IMR-90 (cell line): ENCODE results near the gene GDPD3. TPM values are rescaled to one million over a fixed set of nuclear protein-coding genes. Genes with fewer than 3 reads are reported as not detected.
A peak's percentile ranks its signal among the peaks of the same experiment; 100 is the strongest.

ENCODE experiments used
- ATAC-seq: fragments of 200-7000 bp; cut with Tn5 transposase; 2 replicates; pipeline ENCODE4 v1.9.1; 2020; ENCODE audit warnings: low read depth, mild to moderate bottlenecking, moderate library complexity
- BruUV-seq: library from RNA; stranded (reverse); fragments of 400-500 nt; replicated peaks from 2 replicates; lab custom pipeline; 2021; lab: Mats Ljungman, UMichigan
- CTCF ChIA-PET: fragments of 300-600 bp; formaldehyde crosslinking; extraction: SDS; loops from one replicate; lab custom pipeline; 2021; ENCODE audit warnings: antibody characterized with exemption; lab: Yijun Ruan, JAX
- POLR2A ChIA-PET: fragments of 300-600 bp; sonication (Branson Sonifier 250); formaldehyde crosslinking; loops from one replicate; lab custom pipeline; 2022; ENCODE audit warnings: antibody characterized with exemption; ENCODE audit not compliant: unreplicated experiment; lab: Charles Lee
- DNase-seq: peaks from one replicate; pipeline ENCODE4 v3.0.0; 2013
- H2AFZ ChIP-seq: replicated peaks from 2 replicates; pipeline ENCODE3; 2013; ENCODE audit warnings: low read length, mild to moderate bottlenecking; ENCODE audit not compliant: poor library complexity
- H2AK5ac ChIP-seq: 2 replicates; pipeline ENCODE4 v1.6.1; 2013; ENCODE audit warnings: low read depth, low read length, inconsistent platforms
- H2AK9ac ChIP-seq: replicated peaks from 2 replicates; pipeline ENCODE3; 2013; ENCODE audit warnings: mild to moderate bottlenecking, low read depth, low read length, moderate library complexity; ENCODE audit not compliant: poor library complexity
- H2BK120ac ChIP-seq: 2 replicates; pipeline ENCODE4 v1.6.1; 2013; ENCODE audit warnings: low read depth, low read length, inconsistent platforms
- H2BK15ac ChIP-seq: 3 replicates; pipeline ENCODE4 v1.6.1; 2013; ENCODE audit warnings: low read depth, low read length, inconsistent platforms
- H2BK20ac ChIP-seq: 2 replicates; pipeline ENCODE4 v1.6.1; 2013; ENCODE audit warnings: low read depth, mild to moderate bottlenecking, inconsistent platforms, low read length, moderate library complexity
- H2BK5ac ChIP-seq: 2 replicates; pipeline ENCODE4 v1.6.1; 2013; ENCODE audit warnings: mild to moderate bottlenecking, low read depth, low read length, inconsistent platforms; ENCODE audit not compliant: poor library complexity, severe bottlenecking
- H3K14ac ChIP-seq: replicated peaks from 2 replicates; pipeline ENCODE4 v1.6.1; 2013; ENCODE audit warnings: low read depth, low read length, inconsistent platforms
- H3K18ac ChIP-seq: 2 replicates; pipeline ENCODE4 v1.6.1; 2013; ENCODE audit warnings: low read depth, low read length, control low read depth
- H3K23ac ChIP-seq: 2 replicates; pipeline ENCODE4 v1.6.1; 2013; ENCODE audit warnings: low read depth, low read length, inconsistent platforms
- H3K27ac ChIP-seq: 2 replicates; pipeline ENCODE4 v1.5.1; 2013; ENCODE audit warnings: mild to moderate bottlenecking, control low read depth, low read length; ENCODE audit not compliant: insufficient read depth
- H3K27me3 ChIP-seq: 2 replicates; pipeline ENCODE4 v1.6.1; 2013; ENCODE audit warnings: low read length; ENCODE audit not compliant: control insufficient read depth, insufficient read depth
- H3K36me3 ChIP-seq: 2 replicates; pipeline ENCODE4 v1.6.1; 2013; ENCODE audit warnings: low read length, mixed read lengths; ENCODE audit not compliant: control insufficient read depth, insufficient read depth
- H3K4ac ChIP-seq: 2 replicates; pipeline ENCODE4 v1.6.1; 2013; ENCODE audit warnings: low read depth, low read length, inconsistent platforms
- H3K4me1 ChIP-seq: 2 replicates; pipeline ENCODE4 v1.6.1; 2013; ENCODE audit warnings: low read length, mixed read lengths; ENCODE audit not compliant: control insufficient read depth, insufficient read depth
- H3K4me2 ChIP-seq: 2 replicates; pipeline ENCODE4 v1.6.1; 2013; ENCODE audit warnings: low read depth, mild to moderate bottlenecking, control low read depth, low read length, moderate library complexity
- H3K4me3 ChIP-seq: 2 replicates; pipeline ENCODE4 v1.5.1; 2013; ENCODE audit warnings: low read depth, mild to moderate bottlenecking, control low read depth, low read length, moderate library complexity; ENCODE audit not compliant: insufficient read depth
- H3K56ac ChIP-seq: 2 replicates; pipeline ENCODE4 v1.6.1; 2013; ENCODE audit warnings: low read length, inconsistent platforms; ENCODE audit not compliant: insufficient read depth; ENCODE audit errors: extremely low read depth
- H3K79me1 ChIP-seq, 2 experiments: 2 replicates each; pipeline ENCODE4 v1.6.1; 2013; ENCODE audit warnings: low read length in 2 of 2, inconsistent platforms in 1 of 2, low read depth in 1 of 2
- H3K9ac ChIP-seq: 2 replicates; pipeline ENCODE4 v1.6.1; 2013; ENCODE audit warnings: low read depth, low read length, control low read depth
- H3K9me1 ChIP-seq: 2 replicates; pipeline ENCODE4 v1.6.1; 2013; ENCODE audit warnings: low read length, inconsistent platforms; ENCODE audit not compliant: insufficient read depth
- H3K9me3 ChIP-seq: 2 replicates; pipeline ENCODE4 v1.6.1; 2013; ENCODE audit warnings: low read length; ENCODE audit not compliant: control insufficient read depth, insufficient read depth
- H4K20me1 ChIP-seq: 2 replicates; pipeline ENCODE4 v1.6.1; 2013; ENCODE audit warnings: low read length, inconsistent platforms; ENCODE audit not compliant: insufficient read depth
- H4K5ac ChIP-seq: 2 replicates; pipeline ENCODE4 v1.6.1; 2013; ENCODE audit warnings: mild to moderate bottlenecking, low read depth, low read length, control low read depth
- H4K8ac ChIP-seq, 2 experiments: 2 replicates each; pipeline ENCODE4 v1.6.1; 2013; ENCODE audit warnings: low read depth in 2 of 2, low read length in 2 of 2, control low read depth in 1 of 2, inconsistent platforms in 1 of 2
- H4K91ac ChIP-seq: 2 replicates; pipeline ENCODE4 v1.6.1; 2013; ENCODE audit warnings: low read depth, low read length, inconsistent platforms; ENCODE audit not compliant: insufficient read depth
- ELK1 ChIP-seq: fragments of 150-350 bp; IDR thresholded peaks from 2 replicates; pipeline ENCODE4 v1.6.1; 2016; ENCODE audit warnings: low read depth, mild to moderate bottlenecking, low read length, moderate library complexity, borderline replicate concordance
- MAZ ChIP-seq: IDR thresholded peaks from 2 replicates; pipeline ENCODE4 v1.6.1; 2012; ENCODE audit warnings: low read depth, mild to moderate bottlenecking, low read length, improper control_type of control experiment, moderate library complexity, borderline replicate concordance
- MXI1 ChIP-seq: IDR thresholded peaks from 2 replicates; pipeline ENCODE4 v1.6.1; 2012; ENCODE audit warnings: low read depth, mild to moderate bottlenecking, low read length, moderate library complexity, borderline replicate concordance
- SMC3 ChIP-seq: fragments of 150-350 bp; IDR thresholded peaks from 2 replicates; pipeline ENCODE4 v1.6.1; 2016; ENCODE audit warnings: low read depth, mild to moderate bottlenecking, antibody characterized with exemption, low read length, moderate library complexity
- USF2 ChIP-seq: fragments of 150-350 bp; IDR thresholded peaks from 2 replicates; pipeline ENCODE4 v1.6.1; 2017; ENCODE audit warnings: mild to moderate bottlenecking, antibody characterized with exemption, low read length, low read depth
- WGBS, 2 experiments: methylation state at CpG; one replicate each; pipeline versions ENCODE4 v1.1.5 to v1.1.7; 2013; ENCODE audit warnings: missing lambda C conversion rate in 2 of 2; ENCODE audit not compliant: insufficient read length in 1 of 2; ENCODE audit errors: extremely low coverage in 2 of 2; 5-methylcytosine and 5-hydroxymethylcytosine counted together
- dilution Hi-C: fragments of 300-500 bp; cut with HindIII; formaldehyde crosslinking; loops from one replicate; pipeline ENCODE4 v1.14.3; 2018; ENCODE audit warnings: low sequenced_read_pairs; ENCODE audit not compliant: unreplicated experiment
- in situ Hi-C: fragments of 300-500 bp; cut with MboI; formaldehyde crosslinking; loops from 3 replicates; pipeline ENCODE4 v1.14.3; 2019; ENCODE audit warnings: low sequenced_read_pairs, inconsistent platforms, mixed read lengths
- intact Hi-C: fragments of 100-400 bp; cut with micrococcal nuclease; formaldehyde crosslinking; loops from 2 replicates; pipeline ENCODE4 v1.10.0; 2022
- polyA plus RNA-seq, 3 experiments: library from polyadenylated mRNA; depleted of rRNA; stranded (reverse); fragments of >200 nt; gene quantifications; 2 replicates each; pipeline ENCODE4 v1.2.3, GENCODE V29; 2012; ENCODE audit warnings: low replicate concordance in 1 of 3
- total RNA-seq: library from RNA; depleted of rRNA; stranded (reverse); fragments of >200 nt; gene quantifications from 2 replicates; pipeline ENCODE4 v1.2.3, GENCODE V29; 2012

The GDPD3 gene
- total and polyA plus RNA-seq, 2 of the 4 experiments (the other 2 are of a cell fraction), result under 0.01 to 19.5 TPM

GRCh38 chr16:30096105-30096861 is 17.1 kb downstream of the GDPD3 start, which contains the start of gene YPEL3:
Gene YPEL3 (minus strand): TSS chr16:30096213. CDS start chr16:30095482, 731 bp downstream.
- 26% methylated on average over 37 of the region's 77 CpGs; no CpG with 5 or more reads in 1 of the 2 experiments for WGBS, 2 experiments
- POLR2A ChIA-PET, result no interaction called here
- no peak for TF ChIP-seq ELK1
- no peak for TF ChIP-seq SMC3
- TF ChIP-seq MXI1, result peak; percentile 22; the same call in 1 of the 2 replicates
- TF ChIP-seq MAZ, result peak; percentile 67
- TF ChIP-seq USF2, result peak; percentile 22; the same call in 1 of the 2 replicates
- Histone ChIP-seq H4K91ac (peak within 1 kb of the TSS; percentile 95), H2BK20ac (peak within 1 kb of the TSS; percentile 20; the same call in 1 of the 2 replicates), H3K4ac (peak within 1 kb of the TSS; percentile 77), H3K9me3 (peaks cover 11% of the 10 kb centered on the region), H3K9me1 (no peaks in the 10 kb centered on the region), H2BK120ac (peak within 1 kb of the TSS; percentile 61), H3K4me1 (peaks cover 13% of the 10 kb centered on the region), H3K4me2 (peak within 1 kb of the TSS; percentile 96), H3K79me1 (peaks cover 0 to 18% of the 10 kb centered on the region in 2 experiments; a peak in 2 of 4 replicates), H2AFZ (peak within 1 kb of the TSS; percentile 98), H3K23ac (peak within 1 kb of the TSS; percentile 38; the same call in 1 of the 2 replicates), H4K5ac (peak within 1 kb of the TSS; percentile 99), H2AK5ac (peak within 1 kb of the TSS; percentile 86), H3K18ac (peak within 1 kb of the TSS; percentile 73), H2BK15ac (peak within 1 kb of the TSS; percentile 76; the same call in 1 of the 3 replicates), H3K27ac (peak within 1 kb of the TSS; percentile 91), H3K9ac (peak within 1 kb of the TSS; percentile 85), H3K36me3 (peaks cover 6% of the 10 kb centered on the region), H3K56ac (peak within 1 kb of the TSS; percentile 66; the same call in 1 of the 2 replicates), H3K27me3 (no peaks in the 10 kb centered on the region), H4K8ac (peak within 1 kb of the TSS; percentile 96 to 100), H2BK5ac (peak within 1 kb of the TSS; percentile 76), H3K4me3 (peak within 1 kb of the TSS; percentile 54), H2AK9ac (peak within 1 kb of the TSS; percentile 98), H3K14ac (peak within 1 kb of the TSS; percentile 50), H4K20me1 (no peaks in the 10 kb centered on the region)
- intact Hi-C loops (loop anchor here (10.0 kb wide), 1 partner anchor 309 kb away; the partner anchor contains the start of gene ZNF771), dilution Hi-C loops (no loop called here), in situ Hi-C loops (loop anchor here (5.0 kb wide), 1 partner anchor 56 kb away; no protein-coding TSS in a partner anchor)
- ATAC-seq, result peak; percentile 84
- CTCF ChIA-PET, result interaction anchor here (0.6 kb wide), 1 partner anchor 844 kb away, joined by 5 read pairs; no protein-coding TSS in a partner anchor
- BruUV-seq, result no TSS peak
- DNase-seq, result peak; percentile 86
